GM19328 (cell line): ENCODE measurements around the gene BAIAP2.

Experiments
- ATAC-seq: cut with Tn5 transposase; IDR thresholded peaks from one replicate; pipeline ENCODE4 v1.9.1; 2021; ENCODE audit warnings: mild to moderate bottlenecking, moderate library complexity; ENCODE audit not compliant: unreplicated experiment

The BAIAP2 gene

GRCh38 chr17:81102869-81103268 is 67.9 kb downstream of the BAIAP2 start:
- ATAC-seq = no peak

- no peak for ATAC-seq
Observed at GRCh38 chr17:81103379-81103778, 68.4 kb downstream of the BAIAP2 start.

- no peak for ATAC-seq
Observed at GRCh38 chr17:81106716-81107115, 71.8 kb downstream of the BAIAP2 start.

- ATAC-seq = no peak
Observed at GRCh38 chr17:81108220-81108619, 73.3 kb downstream of the BAIAP2 start.

- no peak for ATAC-seq
Observed at GRCh38 chr17:81109957-81110356, 75.0 kb downstream of the BAIAP2 start.

- ATAC-seq = no peak
Observed at GRCh38 chr17:81110488-81111040, 75.6 kb downstream of the BAIAP2 start.

GRCh38 chr17:81111066-81111465 is 76.1 kb downstream of the BAIAP2 start:
- ATAC-seq = no peak

- ATAC-seq = no peak
Observed at GRCh38 chr17:81112450-81112849, 77.5 kb downstream of the BAIAP2 start.

- ATAC-seq = no peak
Observed at GRCh38 chr17:81113158-81113724, 78.3 kb downstream of the BAIAP2 start.

- ATAC-seq = no peak
Observed at GRCh38 chr17:81114351-81115093, 79.6 kb downstream of the BAIAP2 start.

GRCh38 chr17:81115219-81115618 is 80.3 kb downstream of the BAIAP2 start:
- no peak for ATAC-seq

- no peak for ATAC-seq
Observed at GRCh38 chr17:81115749-81116464, 81.0 kb downstream of the BAIAP2 start.

GRCh38 chr17:81116704-81117103 is 81.8 kb downstream of the BAIAP2 start:
- ATAC-seq = no peak

GRCh38 chr17:81117672-81118198 is 82.8 kb downstream of the BAIAP2 start:
- no peak for ATAC-seq

- ATAC-seq = no peak
Observed at GRCh38 chr17:81118308-81119221, 83.6 kb downstream of the BAIAP2 start.

GRCh38 chr17:81119223-81120148 is 84.5 kb downstream of the BAIAP2 start:
- ATAC-seq = no peak

GRCh38 chr17:81120149-81120484 is 85.2 kb downstream of the BAIAP2 start:
- ATAC-seq = no peak

- ATAC-seq = no peak
Observed at GRCh38 chr17:81120695-81121621, 86.0 kb downstream of the BAIAP2 start.
